GM21526 (cell line): Measurements from ENCODE around the gene NFKBIB.
"Not testable (repeated sequence)": the region's sequence is repeated elsewhere in the genome, so short reads cannot be mapped to it uniquely, and the experiment has no call there.

Source experiments
- ATAC-seq: cut with Tn5 transposase; IDR thresholded peaks from one replicate; pipeline ENCODE4 v1.9.1; 2021; ENCODE audit warnings: moderate library complexity; ENCODE audit not compliant: unreplicated experiment, low FRiP score

NFKBIB gene

GRCh38 chr19:38899447-38900201, at the start of gene NFKBIB, which contains the start of gene SIRT2:
Gene NFKBIB, plus strand, starts transcription at chr19:38899969. Its CDS starts 64 bp downstream, at chr19:38900033.
Gene SIRT2, minus strand, starts transcription at chr19:38899618. Its CDS starts 97 bp downstream, at chr19:38899521.
- peak; percentile 79 for ATAC-seq

- peak; percentile 62 for ATAC-seq
These were observed 49.3 kb upstream of the NFKBIB start for GRCh38 chr19:38850436-38850975.

GRCh38 chr19:38850976-38851621, 48.7 kb upstream of the NFKBIB start:
- no peak for ATAC-seq

- ATAC-seq: peak; percentile 24
These were observed 48.0 kb upstream of the NFKBIB start for GRCh38 chr19:38851622-38852230.

GRCh38 chr19:38852231-38853044, 47.3 kb upstream of the NFKBIB start:
- ATAC-seq: no peak

GRCh38 chr19:38853214-38853613, 46.6 kb upstream of the NFKBIB start:
- ATAC-seq: no peak

- not testable (repeated sequence) for ATAC-seq
These were observed 44.8 kb upstream of the NFKBIB start for GRCh38 chr19:38854961-38855360.

GRCh38 chr19:38855751-38856150, 44.0 kb upstream of the NFKBIB start:
- not testable (repeated sequence) for ATAC-seq

GRCh38 chr19:38856813-38857212, 43.0 kb upstream of the NFKBIB start:
- ATAC-seq: no peak

GRCh38 chr19:38859631-38860204, 40.1 kb upstream of the NFKBIB start:
- not testable (repeated sequence) for ATAC-seq

- no peak for ATAC-seq
These were observed 38.4 kb upstream of the NFKBIB start for GRCh38 chr19:38861368-38861767.

- no peak for ATAC-seq
These were observed 37.3 kb upstream of the NFKBIB start for GRCh38 chr19:38862321-38863059.

GRCh38 chr19:38867171-38867780, 32.5 kb upstream of the NFKBIB start:
- no peak for ATAC-seq

GRCh38 chr19:38868551-38868950, 31.2 kb upstream of the NFKBIB start:
- ATAC-seq: no peak

- no peak for ATAC-seq
These were observed 30.5 kb upstream of the NFKBIB start for GRCh38 chr19:38869160-38869835.

GRCh38 chr19:38869836-38870607, 29.7 kb upstream of the NFKBIB start:
- ATAC-seq: peak; percentile 64

- ATAC-seq: no peak
These were observed 29.2 kb upstream of the NFKBIB start for GRCh38 chr19:38870612-38871011.

- not testable (repeated sequence) for ATAC-seq
These were observed 26.4 kb upstream of the NFKBIB start for GRCh38 chr19:38873400-38873799.
